H1 (cell line): ENCODE data around the gene SMARCB1. TPM values are rescaled to one million over a fixed set of nuclear protein-coding genes. Genes with fewer than 3 reads are reported as not detected.

Source experiments
- CTCF ChIA-PET: fragments of 300-600 bp; sonication (Branson Sonifier 250); formaldehyde crosslinking; loops from one replicate; lab custom pipeline; 2021; ENCODE audit not compliant: partially characterized antibody; lab: Charles Lee
- POLR2A ChIA-PET: fragments of 300-600 bp; sonication (Branson Sonifier 250); formaldehyde crosslinking; loops from one replicate; lab custom pipeline; 2021; ENCODE audit warnings: inconsistent platforms; ENCODE audit not compliant: partially characterized antibody; lab: Charles Lee
- DNase-seq, 2 experiments: peaks; one replicate each; pipeline versions ENCODE4 v3.0.0 to v3.0.0-alpha.2; 2010 to 2022; ENCODE audit warnings: low spot score in 2 of 2, low read depth in 1 of 2, mixed read lengths in 1 of 2
- FAIRE-seq: peaks from 2 replicates; lab custom pipeline; 2011; peaks lifted over from hg19 to GRCh38; lab: Jason Lieb, UNC
- H2AFZ ChIP-seq: 2 replicates; pipeline ENCODE4 v1.8.1; 2012; ENCODE audit warnings: low read length, inconsistent platforms
- H2AK5ac ChIP-seq: 2 replicates; pipeline ENCODE4 v1.6.1; 2013; ENCODE audit warnings: low read depth, low read length
- H2BK120ac ChIP-seq: replicated peaks from 2 replicates; pipeline ENCODE3; 2013; ENCODE audit warnings: low read depth, low read length, inconsistent platforms
- H2BK12ac ChIP-seq: 2 replicates; pipeline ENCODE4 v1.6.1; 2013; ENCODE audit warnings: low read depth, low read length
- H2BK15ac ChIP-seq: 2 replicates; pipeline ENCODE4 v1.6.1; 2013; ENCODE audit warnings: low read length
- H2BK20ac ChIP-seq: 2 replicates; pipeline ENCODE4 v1.6.1; 2013; ENCODE audit warnings: low read length
- H2BK5ac ChIP-seq: 2 replicates; pipeline ENCODE4 v1.6.1; 2013; ENCODE audit warnings: low read depth, low read length
- H3K14ac ChIP-seq: 2 replicates; pipeline ENCODE4 v1.6.1; 2013; ENCODE audit warnings: inconsistent platforms; ENCODE audit not compliant: insufficient read length
- H3K18ac ChIP-seq: 2 replicates; pipeline ENCODE4 v1.6.1; 2013; ENCODE audit warnings: low read length; ENCODE audit errors: extremely low read depth
- H3K23ac ChIP-seq: 2 replicates; pipeline ENCODE4 v1.6.1; 2013; ENCODE audit warnings: inconsistent platforms; ENCODE audit not compliant: insufficient read length
- H3K23me2 ChIP-seq: 2 replicates; pipeline ENCODE4 v1.6.1; 2013; ENCODE audit warnings: low read depth, low read length
- H3K27ac ChIP-seq: 2 replicates; pipeline ENCODE4 v1.6.1; 2011; ENCODE audit warnings: low read depth, low read length, inconsistent platforms
- H3K27me3 ChIP-seq, 4 experiments: replicated peaks in 1 of 4; 1 replicate in 1 of 4; 2 replicates in 3 of 4; pipeline versions ENCODE4 v1.6.1 to v1.8.1; 2011 to 2013; ENCODE audit warnings: low read length in 3 of 4, mild to moderate bottlenecking in 3 of 4, inconsistent platforms in 2 of 4, mixed read lengths in 2 of 4, moderate library complexity in 1 of 4; ENCODE audit not compliant: control insufficient read depth in 3 of 4, insufficient read depth in 3 of 4; ENCODE audit errors: extremely low read depth in 1 of 4
- H3K36me3 ChIP-seq, 4 experiments: 2 replicates each; pipeline versions ENCODE4 v1.6.1 to v1.8.1; 2011 to 2013; ENCODE audit warnings: mild to moderate bottlenecking in 4 of 4, low read length in 3 of 4, moderate library complexity in 2 of 4, control low read depth in 1 of 4, inconsistent platforms in 1 of 4; ENCODE audit not compliant: insufficient read depth in 4 of 4, control insufficient read depth in 2 of 4
- H3K4ac ChIP-seq: replicated peaks from 2 replicates; pipeline ENCODE3; 2013; ENCODE audit warnings: low read length, low read depth, mixed read lengths, inconsistent platforms; ENCODE audit not compliant: insufficient read length
- H3K4me1 ChIP-seq, 4 experiments: replicated peaks in 1 of 4; 1 replicate in 1 of 4; 2 replicates in 3 of 4; pipeline versions ENCODE4 v1.6.1 to v1.8.1; 2011 to 2013; ENCODE audit warnings: low read length in 3 of 4, inconsistent platforms in 2 of 4, mixed read lengths in 1 of 4; ENCODE audit not compliant: insufficient read depth in 4 of 4, control insufficient read depth in 3 of 4
- H3K4me2 ChIP-seq, 2 experiments: 2 replicates each; pipeline versions ENCODE4 v1.6.1 to v1.8.1; 2011 to 2013; ENCODE audit warnings: low read depth in 2 of 2, low read length in 2 of 2, control low read depth in 1 of 2, inconsistent platforms in 1 of 2, mild to moderate bottlenecking in 1 of 2; ENCODE audit not compliant: insufficient read depth in 1 of 2
- H3K4me3 ChIP-seq, 4 experiments: fragments of 200-600, 300-600 bp in 1 of 4; sonication (generic), shearing (Covaris generic), sonication (Bioruptor Twin) in 1 of 4; 2 replicates each; pipeline versions ENCODE4 v1.5.1 to v1.8.1; 2011 to 2016; ENCODE audit warnings: low read length in 4 of 4, low read depth in 3 of 4, control low read depth in 2 of 4, inconsistent platforms in 2 of 4, mild to moderate bottlenecking in 2 of 4, mixed read lengths in 1 of 4, moderate library complexity in 1 of 4; ENCODE audit not compliant: insufficient read depth in 2 of 4; ENCODE audit errors: extremely low read depth in 1 of 4
- H3K56ac ChIP-seq: replicated peaks from 2 replicates; pipeline ENCODE3; 2013; ENCODE audit warnings: low read depth, mild to moderate bottlenecking, mixed read lengths, low read length, inconsistent platforms; ENCODE audit not compliant: insufficient read length
- H3K79me1 ChIP-seq: 2 replicates; pipeline ENCODE4 v1.6.1; 2013; ENCODE audit warnings: low read depth, low read length, control low read depth
- H3K79me2 ChIP-seq, 2 experiments: 2 replicates each; pipeline versions ENCODE4 v1.6.1 to v1.8.1; 2012 to 2013; ENCODE audit warnings: low read length in 2 of 2, mild to moderate bottlenecking in 2 of 2, inconsistent platforms in 1 of 2; ENCODE audit not compliant: insufficient read depth in 2 of 2, control insufficient read depth in 1 of 2
- H3K9ac ChIP-seq, 4 experiments: replicated peaks in 1 of 4; 1 replicate in 1 of 4; 2 replicates in 3 of 4; pipeline versions ENCODE4 v1.6.1 to v1.8.1; 2011 to 2013; ENCODE audit warnings: low read depth in 3 of 4, low read length in 3 of 4, control low read depth in 2 of 4, mild to moderate bottlenecking in 2 of 4, moderate library complexity in 2 of 4, inconsistent platforms in 1 of 4; ENCODE audit errors: extremely low read depth in 1 of 4
- H3K9me3 ChIP-seq, 2 experiments: 2 replicates each; pipeline versions ENCODE4 v1.6.1 to v1.8.1; 2012 to 2013; ENCODE audit warnings: mild to moderate bottlenecking in 2 of 2, moderate library complexity in 2 of 2, control low read depth in 1 of 2, inconsistent platforms in 1 of 2, low read depth in 1 of 2, low read length in 1 of 2, mixed read lengths in 1 of 2; ENCODE audit not compliant: insufficient read depth in 2 of 2
- H4K20me1 ChIP-seq, 2 experiments: replicated peaks in 1 of 2; 2 replicates each; pipeline versions ENCODE3 to v1.8.1; 2011 to 2013; ENCODE audit warnings: inconsistent platforms in 2 of 2, low read length in 2 of 2, mild to moderate bottlenecking in 1 of 2; ENCODE audit not compliant: insufficient read depth in 2 of 2, control insufficient read depth in 1 of 2
- H4K5ac ChIP-seq: 2 replicates; pipeline ENCODE4 v1.6.1; 2013; ENCODE audit warnings: low read length, low read depth, mixed read lengths, inconsistent platforms; ENCODE audit not compliant: insufficient read length
- H4K8ac ChIP-seq: 2 replicates; pipeline ENCODE4 v1.8.0; 2013; ENCODE audit warnings: mild to moderate bottlenecking, moderate library complexity, low read length, inconsistent platforms; ENCODE audit not compliant: insufficient read depth; ENCODE audit errors: extremely low read depth
- H4K91ac ChIP-seq: replicated peaks from 2 replicates; pipeline ENCODE3; 2013; ENCODE audit warnings: low read length, mixed read lengths, inconsistent platforms; ENCODE audit not compliant: insufficient read length
- ATF2 ChIP-seq: IDR thresholded peaks from 2 replicates; pipeline ENCODE4 v1.6.1; 2012; ENCODE audit warnings: low read length, inconsistent platforms
- GABPA ChIP-seq: IDR thresholded peaks from 2 replicates; pipeline ENCODE4 v1.6.1; 2011; ENCODE audit warnings: mild to moderate bottlenecking, low read length, moderate library complexity, borderline replicate concordance; ENCODE audit not compliant: insufficient read depth
- PHF8 ChIP-seq: fragments of 200-600 bp; sonication (generic); conservative IDR thresholded peaks from 2 replicates; pipeline ENCODE4 v1.7.1; 2012; ENCODE audit warnings: low read depth, mild to moderate bottlenecking, inconsistent platforms, low read length, moderate library complexity
- POU5F1 ChIP-seq: IDR thresholded peaks from 2 replicates; pipeline ENCODE4 v1.6.1; 2011; ENCODE audit warnings: low read depth, mild to moderate bottlenecking, low read length, moderate library complexity
- TAF1 ChIP-seq: IDR thresholded peaks from 2 replicates; pipeline ENCODE4 v1.6.1; 2011; ENCODE audit warnings: mild to moderate bottlenecking, low read depth, low read length
- WGBS, 2 experiments: shearing (Covaris generic) in 1 of 2; methylation state at CpG; one replicate each; pipeline versions ENCODE4 v1.1.6 to v1.1.7; 2013 to 2015; ENCODE audit warnings: low lambda C conversion rate in 2 of 2, mixed read lengths in 2 of 2, inconsistent platforms in 1 of 2, low coverage in 1 of 2, missing lambda C conversion rate in 1 of 2; ENCODE audit not compliant: insufficient replicate concordance in 2 of 2, insufficient coverage in 1 of 2, insufficient read length in 1 of 2; ENCODE audit errors: extremely low coverage in 1 of 2, missing lambda C conversion rate in 1 of 2; 5-methylcytosine and 5-hydroxymethylcytosine counted together
- polyA plus RNA-seq, 7 experiments: library from polyadenylated mRNA; depleted of rRNA in 3 of 7; stranded (reverse) in 5 of 7; unstranded in 2 of 7; fragments of >200 nt in 5 of 7; fragments of 200-250 nt in 2 of 7; gene quantifications; 1 replicate in 5 of 7; 2 replicates in 1 of 7; 4 replicates in 1 of 7; pipeline versions ENCODE4 v1.2.1 to v1.2.3, GENCODE V29; 2011 to 2013; ENCODE audit warnings: missing spikeins in 2 of 7, mixed read lengths in 2 of 7
- total RNA-seq: library from RNA; stranded (reverse); fragmentation: NEBNext Ultra II Directional; extraction: Animal tissue kit (Norgen Biotek cat#: 25700); gene quantifications from 2 replicates; pipeline ENCODE4 v1.2.1, GENCODE V29; 2021

SMARCB1 gene
- total and polyA plus RNA-seq, 2 of the 8 experiments (the other 6 are each of a cell fraction or from before 2014, with no cell fraction given) = 116 to 145 TPM

GRCh38 chr22:23884140-23884539 is 97.4 kb downstream of the SMARCB1 start:
- Histone ChIP-seq H2BK120ac (no peak overlapping the region), H4K8ac (no peak overlapping the region; the same call in 1 of the 2 replicates), H3K4ac (no peak overlapping the region), H3K56ac (no peak overlapping the region), H4K20me1 (no peaks in the 10 kb centered on the region), H3K36me3 (no peaks in the 10 kb centered on the region), H2BK5ac (no peak overlapping the region), H3K79me2 (no peaks in the 10 kb centered on the region), H3K18ac (no peak overlapping the region), H3K4me3 (no peak overlapping the region), H4K5ac (no peak overlapping the region), H2BK12ac (no peak overlapping the region), H3K27ac (no peak overlapping the region), H3K79me1 (no peaks in the 10 kb centered on the region), H2BK20ac (no peak overlapping the region), H3K4me2 (no peak overlapping the region), H3K4me1 (peaks cover 0 to 3% (median under 1%) of the 10 kb centered on the region in 4 experiments; a peak in 2 of 7 replicates), H2AFZ (no peak overlapping the region), H3K27me3 (no peaks in the 10 kb centered on the region), H2BK15ac (no peak overlapping the region), H3K9me3 (no peaks in the 10 kb centered on the region), H3K9ac (no peak overlapping the region), H3K23ac (no peak overlapping the region), H3K14ac (no peak overlapping the region), H3K23me2 (no peaks in the 10 kb centered on the region), H4K91ac (no peak overlapping the region), H2AK5ac (no peak overlapping the region)
- DNase-seq (no peak), FAIRE-seq (no peak)
- ChIA-PET POLR2A (interaction anchor here (2.1 kb wide), 1 partner anchor 12 kb away, joined by 6 read pairs; no protein-coding TSS in a partner anchor), CTCF (interaction anchor here (1.4 to 2.4 kb wide), 2 partner anchors 10 to 27 kb away, joined by 4 to 11 read pairs; partner anchors contain the start of genes MIF and SLC2A11)
- 87% methylated on average over 9 of the region's 9 CpGs; no CpG with 5 or more reads in 1 of the 2 experiments for WGBS, 2 experiments
- TF ChIP-seq ATF2 (no peak), PHF8 (no peak), GABPA (no peak), TAF1 (no peak), POU5F1 (no peak)
